Sigmoid colon (tissue), 4 donors: ENCODE measurements around the gene TMEM59L.

ENCODE experiments used
- EP300 ChIP-seq, 4 donors: sonication (generic); formaldehyde crosslinking; IDR thresholded peaks; one replicate each; pipeline ENCODE4 v1.6.1; 2017; ENCODE audit warnings: antibody characterized with exemption in 4 of 4
- TF ChIP-seq, protein P1 (sequence below), 4 experiments: fragments of 450-650 bp in 3 of 4; fragments of 200-600 bp in 1 of 4; IDR thresholded peaks; one replicate each; pipeline ENCODE4 v1.5.1; 2016 to 2019; ENCODE audit warnings: antibody characterized with exemption in 4 of 4, mild to moderate bottlenecking in 3 of 4, moderate library complexity in 2 of 4

GRCh38 chr19:18616023-18616422 lies 3.4 kb downstream of the TMEM59L start:
- TF ChIP-seq, protein P1, sequence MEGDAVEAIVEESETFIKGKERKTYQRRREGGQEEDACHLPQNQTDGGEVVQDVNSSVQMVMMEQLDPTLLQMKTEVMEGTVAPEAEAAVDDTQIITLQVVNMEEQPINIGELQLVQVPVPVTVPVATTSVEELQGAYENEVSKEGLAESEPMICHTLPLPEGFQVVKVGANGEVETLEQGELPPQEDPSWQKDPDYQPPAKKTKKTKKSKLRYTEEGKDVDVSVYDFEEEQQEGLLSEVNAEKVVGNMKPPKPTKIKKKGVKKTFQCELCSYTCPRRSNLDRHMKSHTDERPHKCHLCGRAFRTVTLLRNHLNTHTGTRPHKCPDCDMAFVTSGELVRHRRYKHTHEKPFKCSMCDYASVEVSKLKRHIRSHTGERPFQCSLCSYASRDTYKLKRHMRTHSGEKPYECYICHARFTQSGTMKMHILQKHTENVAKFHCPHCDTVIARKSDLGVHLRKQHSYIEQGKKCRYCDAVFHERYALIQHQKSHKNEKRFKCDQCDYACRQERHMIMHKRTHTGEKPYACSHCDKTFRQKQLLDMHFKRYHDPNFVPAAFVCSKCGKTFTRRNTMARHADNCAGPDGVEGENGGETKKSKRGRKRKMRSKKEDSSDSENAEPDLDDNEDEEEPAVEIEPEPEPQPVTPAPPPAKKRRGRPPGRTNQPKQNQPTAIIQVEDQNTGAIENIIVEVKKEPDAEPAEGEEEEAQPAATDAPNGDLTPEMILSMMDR (IDR thresholded peaks at IDR 0.05) = no peak
- no peak for TF ChIP-seq EP300 (IDR thresholded peaks at IDR 0.05)
